Heart left ventricle (tissue), 13 donors: ENCODE measurements around the gene ELFN2.

ENCODE experiments used
- POLR2A ChIP-seq, 2 donors: fragments of 450-650 bp; IDR thresholded peaks; one replicate each; pipeline ENCODE4 v1.6.1; 2017; ENCODE audit warnings: antibody characterized with exemption in 2 of 2, mild to moderate bottlenecking in 2 of 2, moderate library complexity in 2 of 2
- TF ChIP-seq, protein P1 (sequence below), 12 donors: fragments of 200-600 bp; sonication (generic) in 4 of 12; IDR thresholded peaks; one replicate each; pipeline versions ENCODE4 v1.5.0 to v1.8.0; 2018 to 2022; ENCODE audit warnings: antibody characterized with exemption in 12 of 12, mild to moderate bottlenecking in 5 of 12
- donor health status: ischemic (EF 13 %, LVEDD 7.1; RV severe dilation, severe dysfunction).
- donor health status: DM: no; HTN: yes; CAD: no.
- donor health status: DM: no; HTN: no; CAD: no.
- donor health status: ischemic (EF 25% LVEDD 6.9; RV normal size, moderate dysfunction).
- donor health status: ischemic (EF 25% LVEDD 5.7; RV mildly dilated, moderate dysfunction).
- donor health status: ischemic (EF 35%, LVEDD 5.7; RV mildly dilated, moderate dysfunction).
- donor health status: nonischemic (EF 11% LVEDD 7.7; RV severe dilation, severe dysfunction).
- donor health status: DM: yes; HTN: yes; CAD: no.
- donor health status: PGD.
- donor health status: ischemic (EF 29% LVEDD 5.4; RV normal size, mild dysfunction).
- donor health status: nonischemic (EF 23%, LVEDD 6.1; RV moderate dilation, normal function).

DNA sequence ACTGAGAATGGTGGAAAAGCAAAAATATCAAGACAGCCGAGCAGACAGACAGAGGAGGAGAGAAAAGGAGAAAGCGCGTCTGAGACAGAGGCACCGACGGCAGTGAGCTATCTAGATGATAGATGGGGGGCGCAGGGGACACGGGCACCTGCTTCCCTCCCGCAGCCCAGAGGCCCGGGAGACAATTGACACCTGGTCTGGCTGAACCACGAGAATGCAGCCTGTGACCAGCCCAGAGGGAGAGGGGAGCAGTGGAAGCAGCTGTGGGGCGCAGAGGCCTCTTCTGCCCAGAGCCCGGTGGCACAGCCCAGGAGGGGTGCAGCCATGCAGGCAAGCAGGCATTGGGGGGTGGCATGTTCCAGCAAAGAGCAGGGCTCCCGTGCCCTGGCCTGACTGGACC lies 48.2 kb downstream of the ELFN2 start:
- no peak for TF ChIP-seq POLR2A (IDR thresholded peaks at IDR 0.05)
- TF ChIP-seq, protein P1, sequence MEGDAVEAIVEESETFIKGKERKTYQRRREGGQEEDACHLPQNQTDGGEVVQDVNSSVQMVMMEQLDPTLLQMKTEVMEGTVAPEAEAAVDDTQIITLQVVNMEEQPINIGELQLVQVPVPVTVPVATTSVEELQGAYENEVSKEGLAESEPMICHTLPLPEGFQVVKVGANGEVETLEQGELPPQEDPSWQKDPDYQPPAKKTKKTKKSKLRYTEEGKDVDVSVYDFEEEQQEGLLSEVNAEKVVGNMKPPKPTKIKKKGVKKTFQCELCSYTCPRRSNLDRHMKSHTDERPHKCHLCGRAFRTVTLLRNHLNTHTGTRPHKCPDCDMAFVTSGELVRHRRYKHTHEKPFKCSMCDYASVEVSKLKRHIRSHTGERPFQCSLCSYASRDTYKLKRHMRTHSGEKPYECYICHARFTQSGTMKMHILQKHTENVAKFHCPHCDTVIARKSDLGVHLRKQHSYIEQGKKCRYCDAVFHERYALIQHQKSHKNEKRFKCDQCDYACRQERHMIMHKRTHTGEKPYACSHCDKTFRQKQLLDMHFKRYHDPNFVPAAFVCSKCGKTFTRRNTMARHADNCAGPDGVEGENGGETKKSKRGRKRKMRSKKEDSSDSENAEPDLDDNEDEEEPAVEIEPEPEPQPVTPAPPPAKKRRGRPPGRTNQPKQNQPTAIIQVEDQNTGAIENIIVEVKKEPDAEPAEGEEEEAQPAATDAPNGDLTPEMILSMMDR (IDR thresholded peaks at IDR 0.05) = no peak
